ENCODE measurements around the gene BTBD9.

DNA sequence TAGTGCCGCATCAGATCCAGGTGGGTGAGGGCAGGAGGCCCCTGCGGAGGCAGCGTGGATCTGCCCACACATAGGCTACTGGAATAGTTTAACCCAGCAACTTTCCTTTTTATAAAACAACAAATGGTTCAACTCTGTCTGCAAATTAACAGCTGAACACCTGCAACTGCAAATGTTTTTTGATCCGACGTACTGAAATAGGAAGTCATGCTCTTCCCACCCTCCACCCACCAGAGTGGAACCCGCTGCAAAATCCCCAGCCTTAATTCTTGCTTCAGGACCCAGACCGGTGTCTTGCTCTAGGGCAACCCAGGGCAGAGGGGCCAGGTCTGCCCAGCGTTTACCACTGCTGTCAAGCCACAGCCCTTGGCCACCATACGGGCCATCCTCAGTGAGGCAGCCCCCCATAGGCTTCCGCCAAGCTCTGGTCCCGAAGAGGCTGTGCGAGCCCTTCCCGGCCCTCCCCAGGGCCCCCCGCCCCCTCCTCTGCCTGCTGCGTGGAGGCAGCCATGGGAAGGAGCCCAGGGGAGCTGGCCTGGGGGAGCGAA, 485.9 kb downstream of the BTBD9 start:
- TF ChIP-seq, protein P1, sequence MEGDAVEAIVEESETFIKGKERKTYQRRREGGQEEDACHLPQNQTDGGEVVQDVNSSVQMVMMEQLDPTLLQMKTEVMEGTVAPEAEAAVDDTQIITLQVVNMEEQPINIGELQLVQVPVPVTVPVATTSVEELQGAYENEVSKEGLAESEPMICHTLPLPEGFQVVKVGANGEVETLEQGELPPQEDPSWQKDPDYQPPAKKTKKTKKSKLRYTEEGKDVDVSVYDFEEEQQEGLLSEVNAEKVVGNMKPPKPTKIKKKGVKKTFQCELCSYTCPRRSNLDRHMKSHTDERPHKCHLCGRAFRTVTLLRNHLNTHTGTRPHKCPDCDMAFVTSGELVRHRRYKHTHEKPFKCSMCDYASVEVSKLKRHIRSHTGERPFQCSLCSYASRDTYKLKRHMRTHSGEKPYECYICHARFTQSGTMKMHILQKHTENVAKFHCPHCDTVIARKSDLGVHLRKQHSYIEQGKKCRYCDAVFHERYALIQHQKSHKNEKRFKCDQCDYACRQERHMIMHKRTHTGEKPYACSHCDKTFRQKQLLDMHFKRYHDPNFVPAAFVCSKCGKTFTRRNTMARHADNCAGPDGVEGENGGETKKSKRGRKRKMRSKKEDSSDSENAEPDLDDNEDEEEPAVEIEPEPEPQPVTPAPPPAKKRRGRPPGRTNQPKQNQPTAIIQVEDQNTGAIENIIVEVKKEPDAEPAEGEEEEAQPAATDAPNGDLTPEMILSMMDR (IDR thresholded peaks at IDR 0.05), result no peak
- no peak for TF ChIP-seq POLR2A (IDR thresholded peaks at IDR 0.05)

Data from vagina (tissue), 2 donors.